Esophagus (tissue), 2 donors: ENCODE data around the gene TAOK3. TPM values are rescaled to one million over a fixed set of nuclear protein-coding genes. Genes with fewer than 3 reads are reported as not detected.
A peak's percentile ranks its signal among the peaks of the same experiment; 100 is the strongest.

ENCODE experiments used
- H3K27ac ChIP-seq, 2 donors: one replicate each; pipeline ENCODE4 v1.5.1; 2013; ENCODE audit warnings: low read depth in 2 of 2, mild to moderate bottlenecking in 2 of 2, inconsistent platforms in 1 of 2, low read length in 1 of 2, moderate library complexity in 1 of 2
- H3K27me3 ChIP-seq, 2 donors: one replicate each; pipeline ENCODE4 v1.6.1; 2013; ENCODE audit warnings: low read length in 2 of 2, control low read depth in 1 of 2, mild to moderate bottlenecking in 1 of 2; ENCODE audit not compliant: insufficient read depth in 2 of 2, control insufficient read depth in 1 of 2
- H3K36me3 ChIP-seq, 2 donors: one replicate each; pipeline ENCODE4 v1.6.1; 2013; ENCODE audit warnings: low read length in 1 of 2; ENCODE audit not compliant: control insufficient read depth in 2 of 2, insufficient read depth in 2 of 2
- H3K4me1 ChIP-seq, 2 donors: one replicate each; pipeline ENCODE4 v1.6.1; 2013; ENCODE audit warnings: low read length in 1 of 2; ENCODE audit not compliant: control insufficient read depth in 2 of 2, insufficient read depth in 2 of 2
- H3K4me3 ChIP-seq, 2 donors: one replicate each; pipeline ENCODE4 v1.5.1; 2013; ENCODE audit warnings: low read length in 2 of 2, mild to moderate bottlenecking in 2 of 2, low read depth in 1 of 2, moderate library complexity in 1 of 2
- H3K9me3 ChIP-seq, 2 donors: one replicate each; pipeline ENCODE4 v1.6.1; 2013; ENCODE audit warnings: mild to moderate bottlenecking in 2 of 2, low read depth in 1 of 2, low read length in 1 of 2, moderate library complexity in 1 of 2; ENCODE audit not compliant: control insufficient read depth in 2 of 2, insufficient read depth in 1 of 2
- WGBS, 2 donors: extraction: QIAGEN DNeasy Blood & Tissue Kit; methylation state at CpG; one replicate each; pipeline ENCODE4 v1.1.7; 2013; 5-methylcytosine and 5-hydroxymethylcytosine counted together
- polyA plus RNA-seq, 2 donors: library from polyadenylated mRNA; stranded (reverse); fragments of 200-250 nt; gene quantifications; one replicate each; pipeline ENCODE4 v1.2.3, GENCODE V29; 2013
- donor health status: healthy with polysubstance abuse.
- donor health status: Bipolar disorder and iron deficiency.

The TAOK3 gene
- polyA plus RNA-seq, 2 donors, result 11.3 to 12.2 TPM

- Histone ChIP-seq H3K27ac (no peak overlapping the region), H3K36me3 (peaks cover 0 to 2% of the 10 kb centered on the region in 2 donors), H3K4me1 (no peaks in the 10 kb centered on the region), H3K9me3 (no peaks in the 10 kb centered on the region), H3K27me3 (no peaks in the 10 kb centered on the region), H3K4me3 (no peak overlapping the region)
- WGBS, 2 donors, result 93 to 95% methylated on average over 3 of the region's 3 CpGs
These were observed 166.6 kb downstream of the TAOK3 start for GRCh38 chr12:118206107-118206412.

- WGBS, 2 donors, result 93 to 95% methylated on average over 6 of the region's 6 CpGs
- Histone ChIP-seq H3K27me3 (no peaks in the 10 kb centered on the region), H3K9me3 (no peaks in the 10 kb centered on the region), H3K27ac (no peak overlapping the region), H3K4me1 (peaks cover 0 to 3% of the 10 kb centered on the region in 2 donors), H3K4me3 (no peak overlapping the region), H3K36me3 (peaks cover 0 to 9% of the 10 kb centered on the region in 2 donors)
These were observed 178.7 kb downstream of the TAOK3 start for GRCh38 chr12:118193958-118194357.

GRCh38 chr12:118193477-118193876 lies 179.2 kb downstream of the TAOK3 start:
- Histone ChIP-seq H3K36me3 (peaks cover 0 to 5% of the 10 kb centered on the region in 2 donors), H3K9me3 (no peaks in the 10 kb centered on the region), H3K4me3 (no peak overlapping the region), H3K27ac (no peak overlapping the region), H3K4me1 (peaks cover 0 to 3% of the 10 kb centered on the region in 2 donors), H3K27me3 (no peaks in the 10 kb centered on the region)
- 81 to 82% methylated on average over 5 of the region's 5 CpGs for WGBS, 2 donors

- H3K36me3 ChIP-seq, result peaks cover 0 to 2% of the 10 kb centered on the region in 2 donors
- no peaks in the 10 kb centered on the region for H3K27me3 ChIP-seq
- 29 to 43% methylated on average over 11 of the region's 11 CpGs for WGBS, 2 donors
- H3K9me3 ChIP-seq, result no peaks in the 10 kb centered on the region
- peaks cover 0 to 3% of the 10 kb centered on the region in 2 donors for H3K4me1 ChIP-seq
- H3K4me3 ChIP-seq, result peak overlapping the region in 1 of 2 donors; percentile 13
- peak overlapping the region; percentile 48 to 57 for H3K27ac ChIP-seq
These were observed 182.4 kb downstream of the TAOK3 start for GRCh38 chr12:118190266-118190665.

GRCh38 chr12:118189741-118190191 lies 182.9 kb downstream of the TAOK3 start:
- Histone ChIP-seq H3K27me3 (no peaks in the 10 kb centered on the region), H3K36me3 (peaks cover 0 to 2% of the 10 kb centered on the region in 2 donors), H3K4me3 (peak overlapping the region; percentile 7 to 13), H3K27ac (peak overlapping the region; percentile 36 to 67), H3K9me3 (no peaks in the 10 kb centered on the region), H3K4me1 (peaks cover 0 to 3% of the 10 kb centered on the region in 2 donors)
- WGBS, 2 donors, result 29 to 51% methylated on average over 14 of the region's 14 CpGs

DNA sequence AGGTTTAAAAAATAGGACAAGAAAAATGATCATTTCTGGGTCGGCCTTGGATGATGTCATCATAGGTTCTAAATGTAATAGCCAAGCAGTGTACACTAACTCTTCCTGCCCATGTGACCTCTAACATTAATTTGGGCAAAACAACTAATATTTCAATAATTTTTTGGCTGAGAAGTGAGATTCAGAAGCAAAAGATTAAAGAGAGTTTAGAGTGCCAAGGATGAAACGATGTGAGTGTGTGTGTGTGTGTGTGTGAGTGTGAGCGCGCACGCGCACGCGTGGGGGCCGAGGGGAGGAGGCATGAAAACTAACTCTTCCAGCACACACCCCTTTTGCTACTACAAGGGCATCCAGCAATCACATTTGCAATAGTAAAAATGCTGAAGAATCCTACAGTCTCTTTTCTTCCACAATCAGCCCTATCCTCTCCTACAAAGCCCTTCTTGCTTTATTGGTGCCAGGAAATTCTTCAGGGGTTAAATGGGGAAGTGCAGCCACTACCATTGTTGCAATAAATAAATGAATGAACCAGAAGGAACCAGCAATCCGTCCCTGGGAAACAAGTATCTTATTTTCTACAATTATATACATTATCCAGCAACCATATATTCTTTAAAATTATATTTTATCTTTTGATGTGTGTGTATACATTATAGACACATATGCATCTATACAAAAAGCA lies 183.9 kb downstream of the TAOK3 start:
- Histone ChIP-seq H3K4me3 (peak overlapping the region in 1 of 2 donors; percentile 11), H3K4me1 (peaks cover 0 to 3% of the 10 kb centered on the region in 2 donors), H3K9me3 (no peaks in the 10 kb centered on the region), H3K36me3 (peaks cover 0 to 2% of the 10 kb centered on the region in 2 donors), H3K27ac (peak overlapping the region in 1 of 2 donors; percentile 39), H3K27me3 (no peaks in the 10 kb centered on the region)
- 42 to 49% methylated on average over 10 of the region's 10 CpGs for WGBS, 2 donors

GRCh38 chr12:118187751-118188435 lies 184.8 kb downstream of the TAOK3 start:
- Histone ChIP-seq H3K9me3 (no peaks in the 10 kb centered on the region), H3K27me3 (no peaks in the 10 kb centered on the region), H3K4me1 (peaks cover 0 to 3% of the 10 kb centered on the region in 2 donors), H3K4me3 (no peak overlapping the region), H3K27ac (peak overlapping the region in 1 of 2 donors; percentile 15), H3K36me3 (no peaks in the 10 kb centered on the region)
- 61 to 63% methylated on average over 6 of the region's 6 CpGs for WGBS, 2 donors

- Histone ChIP-seq H3K27ac (no peak overlapping the region), H3K36me3 (peaks cover 0 to 3% of the 10 kb centered on the region in 2 donors), H3K4me1 (peaks cover 0 to 3% of the 10 kb centered on the region in 2 donors), H3K9me3 (no peaks in the 10 kb centered on the region), H3K4me3 (no peak overlapping the region), H3K27me3 (no peaks in the 10 kb centered on the region)
- 65 to 73% methylated on average over 5 of the region's 5 CpGs for WGBS, 2 donors
These were observed 186.9 kb downstream of the TAOK3 start for GRCh38 chr12:118185602-118186397.

DNA sequence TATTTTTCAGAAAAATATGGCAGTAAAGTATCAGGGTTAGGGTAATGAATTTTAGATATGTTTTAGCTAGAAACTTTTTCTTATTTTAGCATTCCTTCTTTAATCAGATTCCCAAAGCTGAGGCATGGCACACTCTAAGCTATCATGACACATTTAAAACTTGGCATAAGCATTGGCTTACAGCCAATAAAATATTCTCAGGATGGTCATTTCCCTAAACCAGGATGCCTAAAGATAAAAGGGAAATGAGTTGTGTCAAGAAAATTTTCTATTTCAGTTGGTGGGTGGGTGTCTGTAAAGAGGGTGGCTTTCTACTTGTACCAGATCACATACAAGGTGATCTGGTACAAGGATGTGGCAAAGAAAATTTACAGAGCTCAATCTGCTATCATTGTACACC lies 189.0 kb downstream of the TAOK3 start:
- no peaks in the 10 kb centered on the region for H3K27me3 ChIP-seq
- H3K36me3 ChIP-seq, result peaks cover 0 to 6% of the 10 kb centered on the region in 2 donors
- no peak overlapping the region for H3K4me3 ChIP-seq
- H3K4me1 ChIP-seq, result no peaks in the 10 kb centered on the region
- H3K9me3 ChIP-seq, result no peaks in the 10 kb centered on the region
- no peak overlapping the region for H3K27ac ChIP-seq
